HG03469 (cell line): ENCODE data around the gene PSG2.
"Not testable (repeated sequence)": the region's sequence is repeated elsewhere in the genome, so short reads cannot be mapped to it uniquely, and the experiment has no call there.

Experiments used
- ATAC-seq: cut with Tn5 transposase; IDR thresholded peaks from one replicate; pipeline ENCODE4 v1.9.1; 2021; ENCODE audit warnings: mild to moderate bottlenecking, moderate library complexity, moderate number of reproducible peaks; ENCODE audit not compliant: unreplicated experiment

The PSG2 gene

DNA sequence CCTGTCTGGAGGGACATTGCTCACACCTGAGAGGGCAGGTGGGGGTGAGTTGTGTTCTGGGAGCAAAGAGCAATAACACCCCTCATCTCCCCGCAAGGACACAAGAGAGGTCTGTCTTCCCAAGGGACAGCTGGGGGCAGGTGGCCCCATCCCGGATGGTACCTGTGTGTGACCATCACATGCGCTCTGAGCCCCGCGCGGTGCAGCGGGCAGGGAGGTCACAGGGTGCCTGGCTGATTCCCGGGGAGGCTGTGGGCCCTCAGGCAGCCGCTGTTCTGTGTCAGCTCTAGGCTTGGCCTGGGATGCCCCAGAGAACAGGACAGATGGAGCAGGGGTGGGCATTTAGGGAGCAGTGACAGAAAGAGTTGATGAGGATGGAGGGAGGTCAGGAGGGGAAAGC is 1.2 kb upstream of the PSG2 start:
- ATAC-seq, result not testable (repeated sequence)

DNA sequence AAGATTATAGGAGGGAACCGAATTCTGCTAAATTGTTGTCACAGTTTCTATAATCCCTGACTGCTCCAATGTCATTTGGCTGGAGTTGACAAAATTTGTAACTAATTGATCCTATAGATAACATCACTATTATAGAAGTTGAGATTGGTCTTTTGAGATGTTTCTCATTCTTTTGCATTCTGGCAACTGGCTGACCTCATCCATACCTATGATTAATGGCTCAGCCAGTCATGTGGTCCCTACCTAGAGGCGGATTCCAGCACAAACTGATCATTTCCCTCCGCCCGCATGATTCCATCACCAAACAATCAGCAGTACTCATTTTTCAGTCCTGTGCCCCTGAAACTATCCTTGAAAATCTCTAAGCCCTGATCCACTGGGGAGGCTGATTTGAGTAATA is 4.2 kb downstream of the PSG2 start:
- no peak for ATAC-seq

DNA sequence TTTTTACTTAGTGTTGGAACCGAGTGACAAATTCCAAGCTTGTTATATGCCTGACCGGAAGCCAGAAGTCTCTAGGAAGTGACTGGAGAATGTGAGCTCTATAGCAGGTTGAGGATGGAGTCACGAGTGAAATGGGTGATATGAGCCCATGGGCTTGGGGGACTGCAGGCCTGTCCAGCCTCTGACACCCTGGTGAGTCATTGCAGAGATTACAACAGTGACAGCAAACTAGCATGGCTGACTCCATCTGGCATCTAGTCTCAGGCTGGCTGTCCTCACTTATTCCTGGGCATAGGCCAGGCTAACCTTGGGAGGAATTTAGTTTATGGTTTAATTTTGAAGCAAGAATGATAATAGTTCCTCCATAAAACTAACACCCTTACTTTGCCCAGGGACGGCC is 4.6 kb downstream of the PSG2 start:
- ATAC-seq, result not testable (repeated sequence)

DNA sequence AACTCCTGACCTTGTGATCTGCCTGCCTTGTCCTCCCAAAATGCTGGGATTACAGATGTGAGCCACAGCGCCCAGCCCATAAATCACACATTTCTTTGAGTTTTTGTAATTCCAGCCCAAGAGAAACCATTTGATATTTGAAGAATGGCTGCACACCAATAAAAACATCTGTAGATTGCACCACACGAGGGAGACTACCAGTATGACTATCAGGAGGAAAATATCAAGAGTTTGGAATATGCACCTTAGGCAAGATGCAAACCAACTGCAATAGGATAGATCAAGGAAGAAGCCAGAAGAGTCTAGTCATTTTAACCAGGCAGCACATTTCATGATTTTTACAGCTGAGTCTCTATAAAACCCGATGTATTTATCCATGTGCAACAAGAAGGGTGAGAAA is 20.1 kb downstream of the PSG2 start:
- ATAC-seq, result not testable (repeated sequence)

DNA sequence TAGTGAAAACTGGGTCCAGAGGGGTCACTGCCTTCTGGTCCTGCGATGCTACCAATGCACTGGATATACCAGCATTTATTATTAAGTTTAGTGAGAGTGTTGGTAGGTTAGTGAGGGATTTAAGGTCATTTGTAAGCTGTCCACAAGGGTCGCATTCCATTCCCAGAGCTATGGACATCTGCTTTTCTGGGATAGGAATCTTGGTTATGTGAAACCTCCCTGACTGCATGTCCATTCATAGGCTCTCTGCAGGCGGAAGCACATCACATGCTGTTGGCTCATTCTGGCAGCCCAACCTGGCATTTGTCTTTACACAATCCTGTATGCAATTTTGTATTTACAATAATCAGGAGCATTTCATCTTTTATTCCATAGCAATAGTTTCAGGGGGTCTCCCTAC is 21.2 kb downstream of the PSG2 start:
- ATAC-seq, result not testable (repeated sequence)

DNA sequence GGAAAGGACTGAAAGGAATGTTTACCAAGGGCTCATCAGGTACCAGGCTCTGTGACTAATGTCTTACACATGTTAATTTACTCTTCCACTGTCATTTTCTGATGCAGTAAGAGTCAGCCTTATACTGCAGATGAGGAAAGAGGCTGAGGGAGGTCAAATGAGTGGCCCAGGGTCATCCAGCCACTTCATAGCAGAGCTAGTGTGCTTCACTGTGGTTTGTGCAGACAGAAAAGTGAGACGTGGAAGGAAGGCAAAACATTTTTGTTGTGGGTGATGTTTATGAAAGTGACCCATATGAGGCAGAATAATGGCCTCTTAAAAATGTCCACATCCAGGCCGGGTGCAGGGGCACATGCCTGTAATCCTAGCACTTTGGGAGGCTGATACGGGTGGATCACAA is 22.2 kb downstream of the PSG2 start:
- ATAC-seq, result not testable (repeated sequence)

DNA sequence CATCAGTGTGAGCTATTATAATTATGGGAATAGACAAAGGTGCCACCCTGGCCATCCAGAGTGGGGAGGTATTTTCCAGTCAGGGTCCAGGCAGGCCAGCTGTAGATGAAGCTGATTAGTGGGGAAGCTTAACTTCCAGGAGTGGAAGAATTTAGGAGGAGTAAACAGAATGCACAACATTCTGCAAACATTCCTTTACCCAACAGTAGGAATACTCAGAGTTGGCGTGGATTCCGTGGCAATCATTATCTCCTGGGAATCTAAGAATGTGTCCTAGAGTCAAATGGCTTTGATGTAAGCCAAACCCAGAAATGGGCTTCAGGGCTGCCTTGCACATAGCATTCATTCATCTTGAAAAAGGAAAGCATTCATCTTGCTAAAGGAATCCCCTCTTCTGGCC is 23.0 kb downstream of the PSG2 start:
- ATAC-seq, result not testable (repeated sequence)

DNA sequence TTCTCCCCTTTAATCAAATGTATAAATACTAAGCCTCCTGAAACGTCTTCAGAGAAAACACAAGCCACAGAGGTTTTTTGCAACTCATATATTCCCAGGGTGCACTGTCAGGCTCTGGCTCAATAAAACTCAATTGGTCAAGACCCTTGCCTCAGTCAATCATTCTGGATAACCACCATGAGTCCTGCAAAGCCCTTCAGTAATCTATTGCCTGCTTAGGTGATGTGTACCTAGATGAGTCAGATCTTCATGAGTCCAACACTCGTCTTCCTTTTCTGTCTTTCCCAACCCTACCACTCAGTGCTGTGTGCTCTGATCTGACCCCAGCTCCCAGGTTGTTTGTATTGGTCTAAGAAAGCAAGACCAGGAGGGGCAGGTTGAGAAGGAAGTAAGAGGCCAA is 24.1 kb downstream of the PSG2 start:
- ATAC-seq, result not testable (repeated sequence)

DNA sequence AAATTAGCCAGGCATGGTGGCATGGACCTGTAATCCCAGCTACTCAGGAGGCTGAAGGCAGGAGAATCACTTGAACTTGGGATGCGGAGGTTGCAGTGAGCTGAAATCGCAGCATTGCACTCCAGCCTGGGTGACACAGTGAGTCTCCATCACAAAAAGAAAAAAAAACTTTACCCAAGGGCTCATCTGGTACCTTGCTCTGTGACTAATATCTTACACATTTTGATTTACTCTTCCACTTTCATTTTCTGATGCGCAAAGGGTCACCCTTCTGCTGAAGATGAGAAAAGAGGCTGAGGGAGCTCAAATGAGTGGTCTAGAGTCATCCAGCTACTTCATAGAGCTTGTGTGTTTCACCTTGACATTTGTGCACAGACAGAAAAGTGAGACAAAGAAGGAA is 34.5 kb downstream of the PSG2 start:
- not testable (repeated sequence) for ATAC-seq

DNA sequence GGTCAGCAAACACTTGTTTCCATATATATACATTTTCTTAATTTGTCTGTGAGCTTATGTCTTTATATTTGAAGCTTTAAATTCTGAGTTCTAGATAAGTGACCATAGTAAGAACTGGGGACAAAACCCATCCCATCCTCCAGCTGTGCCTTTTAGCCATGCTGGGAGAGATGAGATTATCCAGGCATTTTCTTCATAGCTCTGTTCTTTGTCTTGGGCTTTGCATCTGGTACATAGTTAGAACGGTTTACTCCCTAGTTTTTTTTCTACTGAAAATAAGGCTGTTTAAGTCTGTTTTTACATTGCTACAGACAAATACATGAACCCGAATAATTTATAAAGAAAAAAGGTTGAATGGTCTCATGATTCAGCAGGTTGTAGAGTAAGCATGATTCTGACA is 35.9 kb downstream of the PSG2 start:
- ATAC-seq, result not testable (repeated sequence)

DNA sequence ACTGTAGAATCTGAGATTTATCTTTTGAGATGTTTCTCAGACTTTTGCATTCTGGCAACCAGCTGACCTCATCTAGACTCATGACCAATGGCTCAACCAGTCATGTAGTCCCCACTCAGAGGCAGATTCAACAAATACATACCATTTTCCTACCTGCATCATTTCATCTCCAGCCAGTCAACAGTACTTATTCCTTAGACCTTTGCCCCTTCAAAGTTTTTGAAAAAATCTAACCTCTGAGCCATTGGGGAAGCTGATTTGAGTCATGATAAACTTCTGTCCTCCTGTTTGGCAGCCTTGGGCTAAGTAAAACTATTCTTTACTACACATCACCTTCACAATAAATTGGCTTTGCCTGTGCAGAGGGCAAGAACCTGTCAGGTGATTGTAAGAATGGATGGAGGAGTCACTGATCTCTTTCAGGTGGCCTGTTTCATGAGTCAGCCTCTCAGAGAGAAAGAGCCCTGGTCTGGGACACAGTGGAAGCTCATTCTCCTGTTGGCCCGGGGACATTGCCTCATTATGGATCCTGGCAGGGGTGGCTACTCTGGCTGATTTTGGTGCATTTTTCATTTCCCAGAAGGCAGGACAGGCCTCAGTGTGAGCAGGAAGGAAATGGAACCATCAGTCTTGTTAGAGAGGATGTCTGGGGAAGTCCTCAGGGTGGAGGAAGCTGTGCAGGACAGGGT is 38.9 kb downstream of the PSG2 start:
- ATAC-seq, result not testable (repeated sequence)

DNA sequence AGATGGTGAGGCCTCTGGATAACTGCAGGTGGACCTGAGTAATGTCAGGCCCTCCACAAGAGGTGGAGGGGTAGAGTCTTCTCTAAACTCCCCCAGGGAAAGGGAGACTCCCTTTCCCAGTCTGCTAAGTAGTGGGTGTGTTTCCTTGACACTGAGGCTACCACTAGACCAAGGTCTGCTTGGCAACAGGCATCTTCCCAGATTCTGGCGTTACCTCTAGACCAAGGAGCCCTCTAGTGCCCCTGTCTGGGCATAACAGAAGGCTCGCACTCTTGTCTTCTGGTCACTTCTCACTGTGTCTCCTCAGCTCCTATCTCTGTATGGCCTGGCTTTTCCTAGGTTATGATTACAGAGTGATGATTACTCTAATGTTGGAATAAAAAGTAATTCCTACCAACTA is 50.9 kb downstream of the PSG2 start:
- ATAC-seq, result not testable (repeated sequence)

DNA sequence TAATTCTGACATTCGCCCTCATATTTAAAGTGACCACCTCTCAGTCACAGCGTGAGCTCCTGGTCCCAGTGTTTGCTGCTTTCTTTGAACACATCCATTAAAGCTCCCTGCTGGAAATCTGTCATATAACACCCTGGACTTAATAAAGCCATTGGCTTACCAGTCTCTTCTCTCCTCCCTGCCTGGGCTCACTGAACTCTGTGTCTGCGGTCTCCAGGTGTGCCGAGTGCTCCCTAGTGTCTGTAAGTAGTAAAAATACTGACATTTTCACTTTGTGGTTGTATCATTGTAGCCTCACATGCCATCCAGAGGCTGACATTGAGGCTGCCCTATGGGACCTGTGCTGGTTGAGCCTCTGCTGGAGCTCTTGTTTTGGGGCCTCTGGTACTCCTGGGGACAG is 53.6 kb downstream of the PSG2 start:
- no peak for ATAC-seq

DNA sequence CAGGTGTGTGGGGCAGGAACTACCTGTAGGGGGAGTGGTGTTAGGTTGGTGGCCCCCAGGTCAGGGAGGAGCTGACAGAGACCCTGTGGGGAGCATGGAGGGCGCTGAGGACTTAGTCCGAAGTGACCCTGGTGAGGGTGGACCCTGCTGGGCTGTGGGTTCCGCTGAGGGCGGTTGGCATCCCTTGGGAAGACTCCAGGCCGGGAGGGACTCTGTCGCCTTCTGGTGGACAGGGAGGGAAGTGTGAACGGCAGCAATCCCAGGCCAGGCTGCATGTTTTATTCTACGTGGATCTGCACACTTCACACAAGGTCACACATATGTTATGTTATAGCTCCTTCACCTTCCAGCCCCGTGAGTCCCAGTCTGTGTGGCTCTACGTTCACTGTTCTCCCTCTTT is 54.5 kb downstream of the PSG2 start:
- not testable (repeated sequence) for ATAC-seq

DNA sequence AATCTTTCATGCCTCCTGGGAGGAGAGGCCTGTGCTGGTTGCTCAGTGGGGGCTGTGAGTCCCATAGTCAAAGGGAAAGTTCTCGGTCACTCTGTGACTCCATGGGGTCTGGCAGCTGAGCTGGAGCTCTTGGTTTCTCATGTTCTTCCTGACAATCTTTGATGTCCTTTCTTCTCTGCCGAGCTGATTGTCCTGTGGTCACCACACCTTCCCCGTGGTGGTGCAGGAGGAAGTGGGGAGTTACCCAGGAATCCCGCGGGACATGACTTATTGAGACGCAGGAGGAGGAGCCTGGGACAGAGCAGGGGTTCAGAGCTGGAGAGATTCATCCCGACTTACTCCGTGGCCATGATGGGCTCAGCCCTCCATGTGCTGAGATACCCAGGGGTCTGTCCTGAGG is 55.4 kb downstream of the PSG2 start:
- ATAC-seq, result not testable (repeated sequence)

DNA sequence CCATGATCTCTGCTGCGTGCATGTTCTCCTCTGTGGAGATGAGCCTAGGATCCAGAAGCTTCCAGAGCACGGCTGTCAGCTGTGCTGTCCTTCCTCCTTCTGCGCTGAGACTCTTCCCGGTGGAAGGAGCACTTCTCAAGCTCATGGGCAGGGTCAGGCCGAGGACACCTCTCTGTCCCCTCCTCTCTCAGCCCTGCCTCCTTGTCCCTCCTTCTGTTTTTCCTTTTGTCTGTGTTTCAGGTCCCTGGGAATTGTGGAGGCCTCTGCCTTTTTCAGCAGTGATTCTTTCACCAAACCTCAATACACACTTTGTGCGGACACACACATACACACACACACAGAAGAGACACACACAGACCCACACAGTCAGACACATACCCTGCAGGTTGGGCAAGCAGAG is 56.1 kb downstream of the PSG2 start, which contains the start of gene PSG11:
PSG11 (minus strand) TSS at position 101 of the 400 bp plus-strand sequence; CDS start at position 4, 97 bp downstream.
- ATAC-seq, result not testable (repeated sequence)

DNA sequence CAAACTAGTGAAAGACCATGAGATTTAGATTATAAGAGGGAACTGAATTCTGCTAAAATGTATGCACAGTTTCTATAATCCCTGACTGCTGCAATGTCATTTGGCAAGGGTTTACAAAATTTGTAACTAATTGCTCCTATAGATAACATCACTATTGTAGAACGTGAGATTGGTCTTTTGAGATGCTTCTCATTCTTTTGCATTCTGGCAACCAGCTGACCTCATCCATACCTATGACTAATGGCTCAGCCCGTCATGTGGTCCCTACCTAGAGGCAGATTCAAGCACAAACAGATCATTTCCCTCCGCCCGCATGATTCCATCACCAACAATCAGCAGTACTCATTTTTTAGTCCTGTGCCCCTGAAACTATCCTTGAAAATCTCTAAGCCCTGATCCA is 60.4 kb downstream of the PSG2 start:
- not testable (repeated sequence) for ATAC-seq

DNA sequence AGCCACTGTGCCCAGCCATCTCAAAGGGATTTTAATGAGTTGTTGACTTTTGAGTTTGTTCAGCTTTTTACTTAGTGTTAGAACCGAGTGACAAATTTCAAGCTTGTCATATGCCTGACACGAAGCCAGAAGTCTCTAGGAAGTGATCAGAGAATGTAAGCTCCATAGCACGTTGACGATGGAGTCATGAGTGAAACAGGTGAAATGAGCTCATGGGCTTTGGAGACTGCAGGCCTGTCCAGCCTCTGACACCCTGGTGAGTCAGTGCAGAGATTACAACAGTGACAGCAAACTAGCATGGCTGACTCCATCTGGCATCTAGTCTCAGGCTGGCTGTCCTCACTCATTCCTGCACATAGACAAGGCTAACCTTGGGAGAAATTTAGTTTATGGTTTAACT is 60.9 kb downstream of the PSG2 start:
- ATAC-seq, result not testable (repeated sequence)

DNA sequence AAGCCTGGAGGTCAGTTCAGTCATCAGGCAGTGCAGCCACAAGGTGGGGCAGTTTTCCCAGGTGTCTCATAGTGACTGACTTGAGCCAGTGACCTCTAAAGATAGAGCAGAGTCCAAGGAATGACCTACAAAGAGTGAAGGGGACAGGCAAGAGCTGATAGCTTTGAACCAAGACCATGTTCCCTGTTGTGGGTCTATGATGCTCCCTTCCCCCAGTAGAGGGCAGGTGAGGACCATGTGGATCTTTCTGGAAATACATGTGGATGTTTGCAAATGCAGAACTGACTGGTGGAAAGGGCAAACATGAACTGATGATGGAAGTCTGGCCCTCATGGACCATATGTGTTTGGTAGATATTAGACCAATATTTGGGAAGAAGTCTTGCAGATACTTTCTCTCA is 62.9 kb downstream of the PSG2 start:
- not testable (repeated sequence) for ATAC-seq
